NAMALWA (cell line): ENCODE measurements around the gene RSPO1.
A peak's percentile ranks its signal among the peaks of the same experiment; 100 is the strongest.
"Not testable (repeated sequence)": the region's sequence is repeated elsewhere in the genome, so short reads cannot be mapped to it uniquely, and the experiment has no call there.

Source experiments
- DNase-seq: peaks from one replicate; pipeline ENCODE4 v3.0.0-alpha.2; 2015; ENCODE audit warnings: low spot score

Gene RSPO1, protein sequence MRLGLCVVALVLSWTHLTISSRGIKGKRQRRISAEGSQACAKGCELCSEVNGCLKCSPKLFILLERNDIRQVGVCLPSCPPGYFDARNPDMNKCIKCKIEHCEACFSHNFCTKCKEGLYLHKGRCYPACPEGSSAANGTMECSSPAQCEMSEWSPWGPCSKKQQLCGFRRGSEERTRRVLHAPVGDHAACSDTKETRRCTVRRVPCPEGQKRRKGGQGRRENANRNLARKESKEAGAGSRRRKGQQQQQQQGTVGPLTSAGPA

DNA sequence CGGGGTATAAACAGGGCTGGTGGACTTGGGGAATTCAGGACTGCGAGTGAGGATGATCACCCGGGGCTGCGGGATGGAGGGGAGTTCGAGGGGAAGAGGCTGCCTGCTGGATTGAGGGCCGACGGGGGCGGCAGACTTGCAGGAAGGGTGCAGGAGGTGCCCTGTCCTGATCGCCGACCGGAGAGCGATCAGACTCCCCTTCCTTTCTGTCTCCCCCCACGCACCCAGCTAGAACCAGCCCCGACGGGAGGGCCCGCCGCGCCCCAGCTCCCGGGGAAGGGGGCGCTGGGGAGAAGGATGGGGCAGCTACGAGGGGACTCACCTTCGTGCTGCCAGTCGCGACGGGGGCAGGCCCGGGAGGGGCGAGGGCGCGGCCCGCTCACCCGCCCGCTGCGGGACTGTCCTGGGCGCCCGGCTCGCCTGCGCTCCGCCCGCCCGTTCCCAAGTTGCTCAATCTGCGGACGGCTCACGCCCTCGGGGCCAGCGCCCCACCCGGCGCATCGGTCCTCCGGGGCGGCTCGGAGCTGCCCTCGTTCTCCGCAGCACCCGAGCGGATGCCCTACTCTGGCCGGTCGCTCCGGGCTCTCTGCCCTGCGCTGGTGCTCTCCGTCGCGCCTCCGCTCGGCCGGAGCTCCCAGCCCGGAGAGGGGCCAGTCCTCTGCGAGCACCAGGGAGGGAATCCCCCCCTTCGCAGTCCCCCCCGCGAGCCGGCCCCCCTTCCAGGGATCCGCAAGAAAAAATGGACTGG lies at the start of gene RSPO1:
Gene RSPO1 (minus strand): TSS at position 649 of the 748 bp plus-strand sequence. CDS start 5,231 bp downstream, outside the sequence.
- no peak for DNase-seq

GRCh38 chr1:37684182-37684581 lies 49.5 kb upstream of the RSPO1 start:
- DNase-seq = not testable (repeated sequence)

- peak; percentile 84 for DNase-seq
These were observed 47.8 kb upstream of the RSPO1 start for GRCh38 chr1:37682334-37682987.

GRCh38 chr1:37680933-37681332 lies 46.2 kb upstream of the RSPO1 start:
- no peak for DNase-seq

GRCh38 chr1:37677808-37678207 lies 43.1 kb upstream of the RSPO1 start:
- no peak for DNase-seq

DNA sequence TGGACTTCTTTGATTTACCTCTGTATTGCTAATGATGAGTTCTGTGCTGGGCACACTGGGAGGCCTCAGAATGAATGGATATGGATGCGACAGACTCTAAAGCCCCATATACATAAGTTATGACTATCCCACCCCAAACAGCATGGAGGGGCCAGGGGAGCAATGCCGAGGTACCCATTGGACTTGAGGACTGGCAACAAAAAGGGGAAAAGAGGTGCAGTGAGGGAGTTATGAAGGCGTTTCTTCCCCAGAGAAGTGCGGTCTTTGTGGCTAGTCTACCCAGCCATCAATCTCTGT lies 42.4 kb upstream of the RSPO1 start:
- DNase-seq = no peak

DNA sequence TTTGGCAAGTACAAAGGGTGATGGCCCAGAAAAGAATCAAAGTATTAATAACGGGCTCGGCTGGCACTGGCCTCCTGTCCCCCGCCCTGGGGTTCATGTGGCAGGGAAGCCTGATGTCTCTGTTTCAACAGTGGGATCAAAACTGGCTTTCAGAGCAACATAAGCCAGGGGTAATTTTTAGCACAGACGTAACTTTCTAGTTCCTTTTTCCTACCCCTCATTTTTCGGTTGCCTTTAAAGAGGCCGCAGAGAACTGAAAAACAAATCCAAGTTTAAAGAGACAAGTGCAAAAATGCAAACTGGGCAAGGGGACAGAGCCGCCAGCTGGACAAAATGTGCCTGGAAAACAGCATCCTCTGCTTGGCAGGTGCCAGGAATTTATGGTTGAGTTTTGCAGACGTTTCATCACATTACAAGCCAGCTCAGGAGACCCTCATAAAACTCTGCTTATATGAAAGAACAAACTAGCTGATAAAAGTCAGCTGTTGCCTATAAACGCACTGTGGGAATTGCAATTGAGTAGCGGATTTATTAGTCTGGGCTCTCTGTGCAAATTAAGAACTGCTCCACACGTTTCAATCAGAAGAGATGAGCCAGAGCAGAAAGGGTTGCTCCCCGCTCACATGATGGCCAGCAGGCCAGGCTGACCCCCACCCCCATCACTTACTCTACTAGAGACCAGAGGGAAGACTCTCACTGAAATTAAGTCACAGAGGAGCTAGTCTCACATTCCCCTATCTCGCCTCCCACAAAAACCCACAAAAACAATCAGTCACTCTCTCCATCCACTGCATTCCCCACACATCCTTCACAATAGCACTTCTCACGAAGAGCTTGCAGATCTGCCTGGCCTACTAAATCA lies 41.8 kb upstream of the RSPO1 start:
- peak; percentile 38 for DNase-seq

GRCh38 chr1:37673920-37674319 lies 39.2 kb upstream of the RSPO1 start:
- DNase-seq = no peak

- DNase-seq = no peak
These were observed 37.6 kb upstream of the RSPO1 start for GRCh38 chr1:37672136-37672870.

DNA sequence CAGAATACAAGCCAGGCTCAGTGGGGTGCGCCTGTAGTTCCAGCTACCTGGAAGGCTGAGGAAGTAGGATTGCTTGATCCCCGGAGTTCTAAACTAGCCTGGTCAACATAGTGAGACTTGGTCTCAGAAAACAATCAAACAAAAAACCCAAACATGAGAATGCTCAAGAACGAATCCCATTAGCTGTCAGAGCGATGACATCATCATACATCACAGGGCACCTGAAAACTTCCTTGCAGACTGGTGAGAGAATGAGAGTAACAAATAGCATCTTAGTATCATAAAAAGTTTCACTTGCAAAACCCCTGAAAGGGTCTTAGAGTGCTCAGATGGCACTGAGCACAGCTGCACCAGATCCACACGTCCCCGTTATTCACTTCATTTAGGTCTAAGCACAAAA lies 36.6 kb upstream of the RSPO1 start:
- no peak for DNase-seq

DNA sequence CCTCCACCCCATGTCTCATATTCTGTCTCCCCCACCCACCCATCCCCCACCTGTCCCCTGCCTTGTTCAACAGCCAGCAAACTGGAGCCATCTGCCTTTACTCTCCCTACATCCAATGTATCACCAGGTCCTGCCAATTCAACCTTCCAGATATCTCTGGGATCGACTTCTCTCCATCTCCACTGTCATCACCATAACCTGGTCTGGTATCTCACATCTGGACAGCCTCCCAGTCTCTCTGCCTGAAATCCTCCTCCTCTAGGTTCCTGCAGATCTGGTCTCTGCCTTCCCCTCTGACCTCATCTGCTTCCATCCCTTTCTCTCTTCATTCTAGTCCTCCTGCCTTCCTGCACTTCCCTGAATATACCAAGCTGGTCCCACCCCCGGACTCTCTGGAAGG lies 35.4 kb upstream of the RSPO1 start:
- DNase-seq = no peak

DNA sequence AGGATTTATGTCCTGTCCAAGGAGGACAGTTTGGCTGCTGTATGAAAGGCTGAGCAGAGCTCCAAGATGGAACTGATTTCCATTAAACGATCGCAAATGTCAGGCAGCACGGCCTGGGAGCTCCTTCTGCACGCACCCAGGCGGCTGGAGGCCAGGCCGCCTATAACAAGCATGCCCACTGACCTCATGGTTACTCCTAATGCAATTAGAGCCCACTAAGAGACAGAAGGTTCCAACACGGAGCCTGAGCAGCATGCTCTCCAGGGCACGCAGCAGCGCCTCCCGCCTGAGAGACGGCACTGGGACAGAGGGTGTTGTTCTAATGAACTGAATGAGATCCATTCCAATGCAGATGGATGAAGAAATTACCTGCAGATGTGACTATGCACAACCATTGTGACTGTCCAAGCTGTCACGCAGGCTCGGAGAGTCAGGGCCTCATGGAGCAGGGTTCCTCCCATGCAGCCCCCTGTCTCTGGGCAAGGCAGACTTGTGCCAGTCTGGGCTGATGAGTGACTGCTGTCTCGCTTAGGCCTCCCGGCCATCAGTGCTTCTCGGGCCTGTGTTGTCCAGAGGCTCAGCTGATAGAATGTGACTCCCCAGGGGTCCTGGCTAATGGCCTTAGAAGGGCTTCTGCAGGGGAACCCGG lies 32.5 kb upstream of the RSPO1 start:
- DNase-seq = no peak

DNA sequence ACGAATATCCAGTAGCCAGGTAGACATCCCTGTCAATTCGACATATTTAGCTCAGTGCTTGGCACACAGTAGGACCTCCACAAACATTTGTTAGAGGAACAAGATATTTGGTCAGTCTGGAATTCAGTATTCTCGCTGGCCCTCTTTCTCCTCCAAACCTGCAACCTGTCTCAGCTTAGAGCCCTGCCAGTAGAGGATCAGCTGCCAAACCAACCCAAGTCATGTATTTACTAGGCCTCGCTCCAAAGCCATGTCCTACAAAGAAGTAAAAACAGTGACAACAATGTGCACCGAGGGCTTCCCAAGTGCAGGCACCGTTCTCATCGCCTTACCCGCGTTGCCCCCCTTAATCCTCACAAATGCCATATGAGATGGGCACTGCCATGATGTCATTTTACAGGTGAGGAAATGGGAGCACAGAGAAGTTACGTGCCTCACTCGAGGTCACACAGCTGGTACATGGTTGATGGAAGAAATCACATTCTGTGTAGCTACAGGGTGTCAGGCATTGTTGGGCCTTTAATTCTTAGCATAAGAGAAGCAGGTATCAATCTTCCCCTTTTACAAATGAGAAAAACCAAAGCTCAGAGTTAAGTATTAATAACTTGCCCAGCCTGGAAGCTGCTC lies 31.7 kb upstream of the RSPO1 start:
- DNase-seq = no peak

- no peak for DNase-seq
These were observed 28.8 kb upstream of the RSPO1 start for GRCh38 chr1:37663426-37664000.

DNA sequence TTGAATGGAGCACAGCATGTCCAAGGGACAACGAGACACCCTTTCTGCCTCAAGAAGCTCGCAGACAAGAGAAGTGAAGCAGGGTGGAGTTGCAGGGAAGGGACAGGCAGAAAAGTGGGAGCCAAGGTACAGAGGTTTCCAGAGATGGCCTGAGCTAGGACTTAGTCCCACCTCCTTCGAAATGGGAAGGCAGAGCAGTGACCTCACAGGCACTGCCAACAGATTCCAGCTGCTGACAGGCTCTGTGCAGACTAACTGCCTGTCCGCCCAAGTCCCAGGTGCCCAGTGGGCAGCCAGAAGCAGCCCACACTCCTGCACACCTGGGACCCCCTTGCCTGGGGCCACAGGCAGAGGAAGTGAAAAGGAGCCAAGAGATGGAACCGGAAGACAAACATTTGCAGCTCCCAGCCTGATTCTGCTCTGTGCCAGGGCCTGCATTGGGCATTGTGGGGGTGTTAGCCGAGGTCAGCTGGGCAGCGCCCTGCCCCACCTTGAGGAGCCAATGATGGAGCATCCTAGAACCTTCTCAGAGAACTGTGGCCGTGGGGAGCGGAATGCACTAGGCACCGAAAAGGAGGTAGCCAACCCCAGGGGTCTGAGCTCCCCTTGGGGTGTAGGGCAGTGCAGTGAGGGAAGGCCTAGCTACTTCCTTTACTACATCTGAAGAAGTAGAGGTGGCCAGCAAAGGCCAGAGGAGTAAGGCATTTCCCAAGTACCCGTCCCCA lies 27.5 kb upstream of the RSPO1 start:
- DNase-seq = no peak

GRCh38 chr1:37661401-37661800 lies 26.7 kb upstream of the RSPO1 start:
- no peak for DNase-seq

DNA sequence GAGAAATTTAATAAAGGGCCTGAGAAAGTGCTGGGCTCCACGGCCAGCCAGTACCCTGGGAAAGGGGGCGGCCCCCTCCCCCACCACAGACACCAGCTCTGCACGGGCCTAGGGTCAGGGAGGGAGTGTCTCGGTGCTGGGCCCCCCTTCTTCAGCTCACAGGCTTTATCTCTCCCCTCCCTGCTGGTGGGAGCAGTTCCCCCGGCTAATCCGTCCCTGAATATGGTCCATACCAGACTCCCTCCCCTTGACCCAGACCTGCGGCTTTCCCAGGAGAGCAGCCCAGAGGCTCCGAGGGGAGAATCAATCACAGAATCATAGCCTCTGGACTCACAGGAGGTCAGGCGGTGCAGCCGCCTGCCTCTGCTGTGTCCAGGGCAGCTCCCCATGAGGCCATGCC lies 26.0 kb upstream of the RSPO1 start:
- no peak for DNase-seq

- no peak for DNase-seq
These were observed 23.8 kb upstream of the RSPO1 start for GRCh38 chr1:37658486-37658885.

DNA sequence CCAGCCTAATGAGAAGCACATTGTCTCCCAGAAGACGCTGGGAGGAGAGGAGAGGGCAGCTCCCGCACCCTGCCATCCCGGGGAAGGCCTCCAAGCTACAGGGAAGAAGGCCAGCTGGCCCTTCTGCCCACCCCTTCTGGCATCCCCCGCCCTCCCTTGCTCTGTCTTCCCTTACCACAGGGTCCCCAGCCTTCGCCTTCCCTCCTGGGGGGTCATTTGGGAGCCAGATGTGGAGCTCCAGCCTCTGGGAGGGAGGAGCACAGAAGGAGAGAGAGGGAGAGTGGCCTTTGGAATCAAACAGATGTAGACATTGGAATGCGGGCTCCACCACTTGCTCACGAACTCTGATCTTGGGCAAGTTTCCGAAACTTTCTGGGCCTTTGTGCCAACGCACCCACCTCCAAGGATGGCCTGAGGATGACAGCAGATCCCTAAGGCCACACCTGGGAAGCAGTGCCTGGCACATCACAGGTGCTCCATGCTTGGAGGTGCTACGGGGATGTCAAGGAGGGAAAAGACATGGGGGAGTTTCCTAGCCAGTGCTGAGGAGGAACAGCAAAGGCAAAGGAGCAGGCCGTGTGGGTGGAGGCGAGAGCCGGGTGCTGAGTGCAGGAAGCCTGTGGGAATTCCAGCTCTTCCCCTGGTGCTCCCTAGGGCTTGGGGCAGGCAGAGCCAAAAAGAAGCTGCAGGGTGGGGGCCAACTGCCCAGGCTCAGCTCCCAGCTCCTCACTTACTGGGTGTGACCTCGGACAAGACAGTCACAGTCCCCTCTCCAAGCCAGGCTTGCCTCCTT lies 23.1 kb upstream of the RSPO1 start:
- no peak for DNase-seq
